Heart left ventricle (tissue), 16 donors: ENCODE data around the gene ZNF148. TPM values are rescaled to one million over a fixed set of nuclear protein-coding genes. Genes with fewer than 3 reads are reported as not detected.
A peak's percentile ranks its signal among the peaks of the same experiment; 100 is the strongest.

Experiments used
- ATAC-seq, 4 donors: fragments of 200-7000 bp; cut with Tn5 transposase; one replicate each; pipeline ENCODE4 v1.9.1; 2020 to 2022; ENCODE audit warnings: moderate library complexity in 4 of 4, mild to moderate bottlenecking in 3 of 4, moderate number of reproducible peaks in 1 of 4
- DNase-seq, 5 donors: peaks; one replicate each; pipeline ENCODE4 v3.0.0-alpha.2; 2020
- H3K27ac ChIP-seq, 12 donors: fragments of 200-600 bp; sonication (generic) in 4 of 12; one replicate each; pipeline versions ENCODE4 v1.5.0 to v1.8.0; 2016 to 2022; ENCODE audit warnings: mild to moderate bottlenecking in 2 of 12
- H3K27me3 ChIP-seq, 9 donors: fragments of 200-600 bp; sonication (generic) in 2 of 9; one replicate each; pipeline versions ENCODE4 v1.5.1 to v1.8.0; 2016 to 2022; ENCODE audit warnings: mild to moderate bottlenecking in 3 of 9
- H3K36me3 ChIP-seq, 9 donors: fragments of 200-600 bp; sonication (generic) in 2 of 9; one replicate each; pipeline versions ENCODE4 v1.5.0 to v1.8.0; 2018 to 2022; ENCODE audit warnings: mild to moderate bottlenecking in 2 of 9
- H3K4me1 ChIP-seq, 12 donors: fragments of 200-600 bp; sonication (generic) in 4 of 12; one replicate each; pipeline versions ENCODE4 v1.5.0 to v1.8.0; 2016 to 2022; ENCODE audit warnings: mild to moderate bottlenecking in 3 of 12
- H3K4me3 ChIP-seq, 12 donors: fragments of 200-600 bp; sonication (generic) in 4 of 12; one replicate each; pipeline versions ENCODE4 v1.5.0 to v1.8.0; 2017 to 2022; ENCODE audit warnings: mild to moderate bottlenecking in 9 of 12, moderate library complexity in 4 of 12
- H3K9me3 ChIP-seq, 12 donors: fragments of 200-600 bp; sonication (generic) in 4 of 12; one replicate each; pipeline versions ENCODE4 v1.5.0 to v1.8.0; 2016 to 2022; ENCODE audit warnings: mild to moderate bottlenecking in 1 of 12
- CTCF ChIP-seq, 12 donors: fragments of 200-600 bp; sonication (generic) in 4 of 12; IDR thresholded peaks; one replicate each; pipeline versions ENCODE4 v1.5.0 to v1.8.0; 2018 to 2022; ENCODE audit warnings: antibody characterized with exemption in 12 of 12, mild to moderate bottlenecking in 5 of 12
- POLR2A ChIP-seq, 2 donors: fragments of 450-650 bp; IDR thresholded peaks; one replicate each; pipeline ENCODE4 v1.6.1; 2017; ENCODE audit warnings: antibody characterized with exemption in 2 of 2, mild to moderate bottlenecking in 2 of 2, moderate library complexity in 2 of 2
- WGBS, 4 donors: extraction: QIAGEN DNeasy Blood & Tissue Kit in 2 of 4; methylation state at CpG; one replicate each; pipeline versions ENCODE4 v1.1.5 to v1.1.7; 2013 to 2018; 5-methylcytosine and 5-hydroxymethylcytosine counted together
- intact Hi-C, 10 donors: fragments of 100-400 bp; cut with DNase I; formaldehyde crosslinking; loops; one replicate each; pipeline versions ENCODE4 v1.11.1 to v1.14.2; 2022
- polyA plus RNA-seq, 2 donors: library from polyadenylated mRNA; stranded (reverse); fragments of 200-250 nt; gene quantifications; one replicate each; pipeline ENCODE4 v1.2.3, GENCODE V29; 2013
- total RNA-seq, 9 donors: library from RNA; depleted of rRNA in 2 of 9; stranded (reverse); fragments of >200 nt in 2 of 9; fragmentation: NEBNext Ultra II Directional in 3 of 9; extraction: Animal tissue kit (Norgen Biotek cat#: 25700) in 3 of 9; gene quantifications; one replicate each; pipeline versions ENCODE4 v1.1.0 to v1.2.4, GENCODE V29; 2016 to 2023
- donor health status: ischemic (EF 13 %, LVEDD 7.1; RV severe dilation, severe dysfunction).
- donor health status: healthy with polysubstance abuse.
- donor health status: DM: no; HTN: yes; CAD: no.
- donor health status: DM: no; HTN: no; CAD: no.
- donor health status: ischemic (EF 25% LVEDD 6.9; RV normal size, moderate dysfunction).
- donor health status: ischemic (EF 25% LVEDD 5.7; RV mildly dilated, moderate dysfunction).
- donor health status: healthy.
- donor health status: DM: yes; HTN: yes; CAD: no.
- donor health status: ischemic (EF 35%, LVEDD 5.7; RV mildly dilated, moderate dysfunction).
- donor health status: nonischemic (EF 11% LVEDD 7.7; RV severe dilation, severe dysfunction).
- donor health status: DM: yes; HTN: yes; CAD: no.
- donor health status: PGD.
- donor health status: ischemic (EF 29% LVEDD 5.4; RV normal size, mild dysfunction).
- donor health status: nonischemic (EF 23%, LVEDD 6.1; RV moderate dilation, normal function).

ZNF148 gene
- total and polyA plus RNA-seq, 11 donors = 4.5 to 62.4 (median 39.0) TPM

- H3K27me3 ChIP-seq = no peaks in the 10 kb centered on the region
- DNase-seq (no peak), ATAC-seq (no peak)
- TF ChIP-seq POLR2A (IDR thresholded peaks at IDR 0.05) (no peak), CTCF (IDR thresholded peaks at IDR 0.05) (no peak)
- peaks cover 0 to 74% (median 28%) of the 10 kb centered on the region in 12 donors for H3K4me1 ChIP-seq
- H3K36me3 ChIP-seq = no peaks in the 10 kb centered on the region
- H3K27ac ChIP-seq = no peak overlapping the region
- peaks cover 0 to 9% (median 0%) of the 10 kb centered on the region in 12 donors for H3K9me3 ChIP-seq
- intact Hi-C loops = no loop called here
- H3K4me3 ChIP-seq = no peak overlapping the region
Measured at GRCh38 chr3:125353128-125353527, 22.0 kb downstream of the ZNF148 start.

- DNase-seq = no peak
- H3K27ac ChIP-seq = no peak overlapping the region
- H3K4me3 ChIP-seq = no peak overlapping the region
- no peak for TF ChIP-seq CTCF (IDR thresholded peaks at IDR 0.05)
- TF ChIP-seq POLR2A (IDR thresholded peaks at IDR 0.05) = no peak
- H3K27me3 ChIP-seq = no peaks in the 10 kb centered on the region
- H3K36me3 ChIP-seq = no peaks in the 10 kb centered on the region
- peaks cover 0 to 18% (median 0%) of the 10 kb centered on the region in 12 donors for H3K9me3 ChIP-seq
- no peak for ATAC-seq
- peaks cover 0 to 65% (median 25%) of the 10 kb centered on the region in 12 donors for H3K4me1 ChIP-seq
- intact Hi-C loops = no loop called here
- 53 to 72% (median 57%) methylated on average over 2 of the region's 2 CpGs for WGBS, 4 donors
Measured at GRCh38 chr3:125351814-125352456, 23.2 kb downstream of the ZNF148 start.

- WGBS, 4 donors = 89 to 92% (median 91%) methylated on average over 7 of the region's 7 CpGs
- Histone ChIP-seq H3K36me3 (no peaks in the 10 kb centered on the region), H3K4me3 (no peak overlapping the region), H3K9me3 (peaks cover 0 to 25% (median under 1%) of the 10 kb centered on the region in 12 donors), H3K27ac (no peak overlapping the region), H3K4me1 (peaks cover 0 to 57% (median 21%) of the 10 kb centered on the region in 12 donors), H3K27me3 (no peaks in the 10 kb centered on the region)
- intact Hi-C loops = no loop called here
- TF ChIP-seq POLR2A (IDR thresholded peaks at IDR 0.05) (no peak), CTCF (IDR thresholded peaks at IDR 0.05) (no peak)
- DNase-seq = no peak
- ATAC-seq = no peak
Measured at GRCh38 chr3:125351152-125351551, 24.0 kb downstream of the ZNF148 start.

- no peaks in the 10 kb centered on the region for H3K27me3 ChIP-seq
Measured at GRCh38 chr3:125350597-125350996, 24.5 kb downstream of the ZNF148 start.

More at GRCh38 chr3:125350597-125350996, 24.5 kb downstream of the ZNF148 start:
- TF ChIP-seq POLR2A (IDR thresholded peaks at IDR 0.05) (no peak), CTCF (IDR thresholded peaks at IDR 0.05) (no peak)
- ATAC-seq (peak in 3 of 4 donors; percentile 7 to 33 (median 31)), DNase-seq (no peak)
- 62 to 86% (median 65%) methylated on average over 5 of the region's 5 CpGs for WGBS, 4 donors
- peaks cover 0 to 30% (median 4%) of the 10 kb centered on the region in 12 donors for H3K9me3 ChIP-seq
- H3K4me3 ChIP-seq = no peak overlapping the region
- H3K4me1 ChIP-seq = peaks cover 0 to 52% (median 15%) of the 10 kb centered on the region in 12 donors
- intact Hi-C loops = no loop called here
- H3K36me3 ChIP-seq = no peaks in the 10 kb centered on the region
- H3K27ac ChIP-seq = no peak overlapping the region
